Endothelial cell of umbilical vein (primary cell): ENCODE results near the gene XAGE3.
"Not testable (repeated sequence)": the region's sequence is repeated elsewhere in the genome, so short reads cannot be mapped to it uniquely, and the experiment has no call there.

Source experiments
- EZH2 ChIP-seq: IDR thresholded peaks from 2 replicates; pipeline ENCODE4 v1.6.1; 2012; ENCODE audit warnings: borderline replicate concordance, low read depth, mild to moderate bottlenecking, moderate library complexity, low read length, inconsistent platforms; ENCODE audit not compliant: severe bottlenecking
- POLR2A ChIP-seq: IDR thresholded peaks from 2 replicates; pipeline ENCODE4 v1.6.1; 2012; ENCODE audit warnings: low read depth, mild to moderate bottlenecking, control low read depth, low read length
- POLR2AphosphoS5 ChIP-seq: IDR thresholded peaks from 2 replicates; pipeline ENCODE4 v1.6.1; 2012; ENCODE audit warnings: low read depth, mild to moderate bottlenecking, control low read depth, low read length, moderate library complexity; ENCODE audit not compliant: insufficient read depth
- TF ChIP-seq, protein P1 (sequence below), 2 donors: IDR thresholded peaks; 1 replicate in 1 of 2; 2 replicates in 1 of 2; pipeline ENCODE4 v1.5.1; 2011; ENCODE audit warnings: low read length in 2 of 2, mild to moderate bottlenecking in 2 of 2, moderate library complexity in 2 of 2, control low read depth in 1 of 2, inconsistent platforms in 1 of 2, low read depth in 1 of 2; ENCODE audit not compliant: insufficient read depth in 1 of 2; ENCODE audit errors: extremely low read depth in 1 of 2

DNA sequence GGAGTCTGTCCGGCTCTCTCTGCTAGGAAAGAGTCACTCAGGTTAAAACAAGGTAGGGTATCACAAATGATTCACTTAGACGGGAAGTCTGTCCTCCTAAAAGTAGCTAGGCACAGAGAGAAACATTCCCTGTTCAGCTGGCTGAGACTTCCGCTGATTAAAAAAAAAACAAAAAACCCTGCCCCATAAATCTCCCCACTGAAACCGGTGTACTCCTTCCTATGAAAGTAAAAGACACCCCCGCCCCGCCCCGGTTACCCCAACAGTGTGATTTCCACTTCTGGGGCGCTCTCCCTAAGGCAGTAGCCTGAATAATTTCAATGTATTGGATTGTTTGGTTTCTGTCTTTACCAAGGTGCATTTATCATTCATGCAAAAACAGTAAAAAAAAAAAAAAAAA, 28.6 kb upstream of the XAGE3 start:
- not testable (repeated sequence) for TF ChIP-seq EZH2, POLR2A, POLR2AphosphoS5
- TF ChIP-seq, protein P1, sequence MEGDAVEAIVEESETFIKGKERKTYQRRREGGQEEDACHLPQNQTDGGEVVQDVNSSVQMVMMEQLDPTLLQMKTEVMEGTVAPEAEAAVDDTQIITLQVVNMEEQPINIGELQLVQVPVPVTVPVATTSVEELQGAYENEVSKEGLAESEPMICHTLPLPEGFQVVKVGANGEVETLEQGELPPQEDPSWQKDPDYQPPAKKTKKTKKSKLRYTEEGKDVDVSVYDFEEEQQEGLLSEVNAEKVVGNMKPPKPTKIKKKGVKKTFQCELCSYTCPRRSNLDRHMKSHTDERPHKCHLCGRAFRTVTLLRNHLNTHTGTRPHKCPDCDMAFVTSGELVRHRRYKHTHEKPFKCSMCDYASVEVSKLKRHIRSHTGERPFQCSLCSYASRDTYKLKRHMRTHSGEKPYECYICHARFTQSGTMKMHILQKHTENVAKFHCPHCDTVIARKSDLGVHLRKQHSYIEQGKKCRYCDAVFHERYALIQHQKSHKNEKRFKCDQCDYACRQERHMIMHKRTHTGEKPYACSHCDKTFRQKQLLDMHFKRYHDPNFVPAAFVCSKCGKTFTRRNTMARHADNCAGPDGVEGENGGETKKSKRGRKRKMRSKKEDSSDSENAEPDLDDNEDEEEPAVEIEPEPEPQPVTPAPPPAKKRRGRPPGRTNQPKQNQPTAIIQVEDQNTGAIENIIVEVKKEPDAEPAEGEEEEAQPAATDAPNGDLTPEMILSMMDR (IDR thresholded peaks at IDR 0.05; ENCODE audit: extremely low read depth in 1 of 2, insufficient read depth in 1 of 2, low read depth in 1 of 2, low read length in 2 of 2), result not testable (repeated sequence)
